Activated CD4-positive, alpha-beta T cell treated with anti-CD3 and anti-CD28 coated beads, Interleukin-2, Interleukin-4, amounts not matched to agents 100 ng/mL and 50 ng/mL, durations not matched to agents 16 hours and 8 hours (primary cell): ENCODE measurements around the gene LAMA3.

Experiments used
- DNase-seq: peaks from one replicate; pipeline ENCODE4 v3.0.0-alpha.2; 2020; ENCODE audit warnings: low spot score

LAMA3 gene

GRCh38 chr18:23879544-23879943, 190.3 kb downstream of the LAMA3 start:
- DNase-seq: no peak

DNA sequence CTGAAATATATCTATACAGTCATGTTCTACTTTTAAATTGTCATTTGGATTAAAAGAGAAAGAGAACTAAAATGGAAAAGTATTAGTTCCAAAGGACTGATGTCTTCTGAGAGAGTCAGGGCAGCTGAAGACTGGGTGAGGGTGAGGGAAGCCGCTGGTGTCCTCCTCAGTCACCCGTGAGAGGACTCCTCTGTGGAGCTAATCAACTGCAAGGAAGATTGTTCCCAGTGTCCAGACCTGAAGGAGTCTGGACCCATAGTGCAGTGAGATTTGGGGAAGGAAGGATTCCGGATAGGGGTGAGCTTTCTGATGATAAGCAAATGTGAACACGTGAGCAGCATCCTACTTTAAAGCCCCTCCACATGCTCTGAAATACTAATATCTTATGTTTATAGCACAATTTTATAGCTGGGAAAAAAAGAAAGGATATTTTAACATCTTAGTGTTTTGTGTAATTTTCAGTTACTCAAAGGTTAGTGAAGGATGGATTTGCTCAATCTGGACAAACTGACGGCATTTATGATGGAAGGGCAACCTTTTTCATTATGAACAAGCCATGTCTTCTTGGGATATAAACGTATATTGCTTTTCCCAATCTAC, 190.8 kb downstream of the LAMA3 start:
- no peak for DNase-seq

DNA sequence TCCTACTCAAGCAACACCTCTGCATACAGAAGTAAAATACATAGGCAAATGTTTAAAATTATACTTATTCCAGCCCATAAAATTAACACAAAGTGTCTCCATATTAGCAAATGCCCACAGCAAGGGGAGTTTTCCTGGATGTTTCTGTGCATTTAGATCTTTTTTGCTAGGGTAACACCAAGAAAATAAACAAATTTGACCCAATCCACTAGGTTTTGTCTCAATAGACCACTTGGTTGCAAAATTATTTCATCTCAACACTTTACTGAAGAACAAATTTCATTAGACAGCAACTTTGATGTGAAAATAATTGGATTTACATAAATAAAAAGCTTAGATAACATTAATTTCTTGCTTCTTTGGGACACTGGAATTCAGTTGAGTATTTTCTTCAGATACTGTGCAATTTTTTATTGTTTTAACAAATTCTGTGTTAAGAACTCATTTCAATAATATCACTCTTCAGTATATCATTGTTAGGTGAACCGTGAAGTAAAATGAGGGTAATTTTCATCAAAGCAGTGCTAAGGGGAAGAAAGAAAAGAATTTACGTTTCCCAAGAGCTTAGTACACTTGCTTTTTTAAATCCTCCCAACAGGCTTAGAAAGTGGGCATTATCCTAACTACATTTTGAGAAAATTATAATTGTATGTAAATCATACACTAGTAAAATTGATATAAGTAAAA, 191.8 kb downstream of the LAMA3 start:
- DNase-seq: no peak

- no peak for DNase-seq
These were observed 192.5 kb downstream of the LAMA3 start for GRCh38 chr18:23881778-23882177.

DNA sequence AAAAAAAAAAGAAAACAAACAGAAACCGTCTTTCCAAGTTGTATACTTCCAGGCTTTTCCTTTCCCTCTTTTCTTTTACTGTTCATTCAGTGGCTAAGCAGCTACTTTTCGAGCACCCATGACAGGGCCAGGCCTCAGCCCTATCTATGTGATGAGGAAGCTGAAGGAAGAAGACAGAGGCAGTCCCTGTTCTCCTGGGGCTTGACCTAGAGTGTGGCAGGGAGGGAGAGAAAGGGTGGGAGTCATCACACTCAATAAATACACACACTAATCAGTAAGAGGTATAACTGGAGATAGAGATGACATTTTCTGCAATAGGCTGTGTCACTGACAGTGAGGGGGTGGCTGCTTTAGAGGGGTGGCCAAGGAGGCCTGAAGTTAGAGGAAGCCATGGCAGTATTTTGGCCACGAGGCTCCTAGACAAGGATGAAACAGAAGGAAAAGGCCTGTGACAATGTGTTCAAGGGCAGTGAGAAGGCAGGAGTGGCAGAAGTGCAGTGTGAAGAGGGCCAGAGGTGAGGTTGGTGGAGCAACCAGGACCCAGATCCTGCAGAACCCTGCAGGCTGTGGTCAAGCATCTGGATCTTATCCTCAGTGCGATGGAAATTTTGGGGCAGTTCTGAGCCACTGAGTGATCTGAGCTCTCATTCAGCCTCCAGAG, 193.5 kb downstream of the LAMA3 start:
- DNase-seq: no peak

DNA sequence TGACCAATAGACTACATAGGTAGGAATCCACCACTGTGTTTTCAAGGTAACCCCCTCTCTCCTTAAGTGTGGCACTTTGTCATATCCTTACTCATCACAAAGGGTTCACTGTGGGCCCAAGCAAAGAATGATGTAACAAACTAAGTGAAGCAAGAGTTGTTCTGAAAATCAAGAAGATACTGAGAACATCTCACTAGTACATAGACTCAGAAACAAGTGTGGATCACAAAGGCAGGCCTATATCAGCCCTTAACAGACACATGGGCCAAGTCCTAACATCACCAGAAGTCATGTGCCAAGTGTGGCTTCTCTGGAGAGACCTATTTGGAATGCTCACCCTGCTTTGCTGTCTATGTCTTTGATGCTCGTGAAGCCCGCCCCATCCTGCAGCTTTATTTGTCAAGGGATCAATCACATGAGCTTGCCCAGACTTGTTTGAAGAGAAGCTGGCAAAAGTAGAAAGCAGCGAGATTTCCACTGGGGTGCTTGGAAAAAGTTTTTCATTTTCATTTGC, 194.1 kb downstream of the LAMA3 start:
- no peak for DNase-seq

DNA sequence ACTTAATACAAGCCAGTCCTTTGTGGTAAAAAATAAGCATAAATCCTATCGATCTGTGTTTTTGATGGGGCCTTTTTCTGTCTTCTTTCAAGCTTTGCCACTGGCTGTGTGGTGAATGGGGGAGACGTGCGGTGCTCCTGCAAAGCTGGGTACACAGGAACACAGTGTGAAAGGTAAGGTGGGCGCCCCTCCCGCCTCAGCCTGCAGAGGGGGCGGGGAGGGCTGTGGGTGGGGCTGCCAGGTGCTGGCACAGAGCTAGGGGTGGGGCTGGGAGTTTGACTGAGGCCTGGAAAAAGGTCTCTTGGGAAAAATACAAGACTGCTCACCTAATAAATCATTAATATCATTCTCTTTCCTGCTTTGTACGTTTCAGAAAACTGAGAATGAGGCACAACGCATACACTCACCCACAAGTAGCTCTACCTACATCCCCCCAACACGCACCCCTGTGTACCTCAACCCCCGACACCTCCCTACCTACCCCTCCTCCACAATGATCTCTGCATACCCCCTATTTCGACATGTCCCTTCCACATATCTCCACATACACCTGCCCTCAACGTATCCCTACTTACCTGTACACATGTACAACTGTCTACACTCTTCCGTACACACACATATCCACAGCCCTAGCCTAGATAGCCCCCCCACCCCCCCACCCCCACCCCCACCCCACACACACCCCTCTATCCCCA, 195.6 kb downstream of the LAMA3 start:
- no peak for DNase-seq

- DNase-seq: peak; percentile 33
These were observed 196.5 kb downstream of the LAMA3 start for GRCh38 chr18:23885750-23886149.

GRCh38 chr18:23887035-23887434, 197.8 kb downstream of the LAMA3 start:
- no peak for DNase-seq

DNA sequence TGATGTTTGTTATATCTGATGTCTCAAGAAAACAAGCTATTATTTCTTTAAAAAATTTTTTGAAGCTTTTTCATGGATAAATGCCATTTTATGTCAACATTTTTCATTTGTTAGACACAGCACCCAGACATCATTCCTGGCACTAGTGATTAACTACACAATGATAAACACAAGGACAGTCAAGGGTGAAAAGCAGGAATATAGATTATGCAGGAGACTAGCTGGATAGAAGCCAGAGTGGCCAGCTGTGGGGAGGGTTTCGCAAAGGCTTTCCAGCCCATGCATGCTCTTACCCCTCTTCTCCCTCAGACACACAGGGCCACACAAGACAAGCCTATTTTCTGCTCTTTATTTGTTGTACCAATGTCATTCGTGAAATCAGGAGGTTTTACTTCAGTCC, 198.2 kb downstream of the LAMA3 start:
- DNase-seq: no peak

GRCh38 chr18:23888881-23889280, 199.6 kb downstream of the LAMA3 start:
- DNase-seq: no peak

DNA sequence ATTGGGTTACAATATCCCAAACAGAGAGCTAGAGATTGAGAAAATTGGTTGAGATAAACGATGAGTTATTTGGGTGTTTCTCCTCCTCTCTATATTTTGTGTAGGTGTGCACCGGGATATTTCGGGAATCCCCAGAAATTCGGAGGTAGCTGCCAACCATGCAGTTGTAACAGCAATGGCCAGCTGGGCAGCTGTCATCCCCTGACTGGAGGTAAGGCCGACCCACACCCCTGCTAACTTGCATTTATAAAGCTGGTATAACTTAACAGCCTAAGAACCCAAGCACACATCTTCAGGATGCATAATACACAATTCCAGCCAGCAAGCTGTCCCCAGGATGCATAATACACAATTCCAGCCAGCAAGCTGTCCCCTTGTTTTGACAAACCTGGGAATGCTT, 200.7 kb downstream of the LAMA3 start:
- no peak for DNase-seq

DNA sequence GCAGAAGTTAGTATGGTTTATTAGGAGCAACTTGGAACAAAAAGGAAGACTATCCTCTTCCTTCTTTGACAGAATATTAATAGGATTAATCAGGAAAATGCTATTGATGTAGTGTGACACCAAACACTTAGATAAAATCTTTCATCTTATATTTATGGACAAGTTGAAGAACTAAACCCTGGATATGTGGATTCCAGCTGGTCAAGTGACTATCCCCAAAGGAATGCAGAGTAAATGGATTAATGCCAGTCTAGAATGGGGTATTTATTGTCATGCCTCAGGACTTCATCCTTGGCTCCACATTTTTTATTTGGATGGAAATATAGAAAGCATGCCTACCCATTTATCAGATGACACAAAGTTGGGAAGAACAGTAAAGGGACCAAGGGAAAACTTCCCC, 201.3 kb downstream of the LAMA3 start:
- no peak for DNase-seq

GRCh38 chr18:23893653-23894052, 204.4 kb downstream of the LAMA3 start:
- DNase-seq: no peak

- DNase-seq: no peak
These were observed 205.5 kb downstream of the LAMA3 start for GRCh38 chr18:23894661-23895175.

GRCh38 chr18:23897291-23897690, 208.0 kb downstream of the LAMA3 start:
- no peak for DNase-seq

DNA sequence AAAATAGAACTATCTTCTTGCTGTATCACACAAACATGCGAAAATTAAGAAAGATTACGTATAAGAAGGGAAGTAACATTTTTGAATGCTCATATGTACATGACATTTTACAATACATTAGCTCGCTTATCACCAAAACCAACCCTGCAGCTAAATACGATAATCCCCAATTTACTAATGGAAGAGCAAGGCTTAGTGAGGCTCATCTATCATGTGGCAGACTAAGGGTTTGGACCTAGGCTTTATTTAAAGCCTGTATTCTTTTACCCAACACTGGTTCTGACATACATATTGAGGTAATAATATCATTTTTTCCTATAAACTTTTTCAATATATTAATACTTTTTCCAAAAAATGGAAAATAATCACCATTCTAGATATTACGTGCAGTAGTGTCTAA, 208.5 kb downstream of the LAMA3 start:
- no peak for DNase-seq

GRCh38 chr18:23900994-23901393, 211.7 kb downstream of the LAMA3 start:
- DNase-seq: no peak

GRCh38 chr18:23902396-23902795, 213.1 kb downstream of the LAMA3 start:
- DNase-seq: no peak

DNA sequence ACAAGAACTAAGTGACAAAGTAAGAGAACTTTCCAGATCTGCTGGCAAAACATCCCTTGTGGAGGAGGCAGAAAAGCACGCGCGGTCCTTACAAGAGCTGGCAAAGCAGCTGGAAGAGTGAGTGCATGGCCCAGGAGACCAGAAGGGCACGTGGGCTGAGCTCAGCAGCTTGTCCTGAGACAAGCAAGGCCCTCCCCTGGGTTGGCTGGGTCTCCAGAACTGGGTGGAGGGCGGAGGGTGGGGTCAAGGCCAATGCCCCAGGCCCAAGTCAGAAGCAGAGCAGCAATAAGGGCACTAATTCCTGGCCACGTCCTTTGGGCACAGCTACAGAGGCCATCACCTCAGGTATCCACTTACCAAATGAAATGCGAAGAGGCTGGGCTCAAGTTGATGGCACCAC, 214.7 kb downstream of the LAMA3 start:
- DNase-seq: no peak

- no peak for DNase-seq
These were observed 217.4 kb downstream of the LAMA3 start for GRCh38 chr18:23906658-23907057.

DNA sequence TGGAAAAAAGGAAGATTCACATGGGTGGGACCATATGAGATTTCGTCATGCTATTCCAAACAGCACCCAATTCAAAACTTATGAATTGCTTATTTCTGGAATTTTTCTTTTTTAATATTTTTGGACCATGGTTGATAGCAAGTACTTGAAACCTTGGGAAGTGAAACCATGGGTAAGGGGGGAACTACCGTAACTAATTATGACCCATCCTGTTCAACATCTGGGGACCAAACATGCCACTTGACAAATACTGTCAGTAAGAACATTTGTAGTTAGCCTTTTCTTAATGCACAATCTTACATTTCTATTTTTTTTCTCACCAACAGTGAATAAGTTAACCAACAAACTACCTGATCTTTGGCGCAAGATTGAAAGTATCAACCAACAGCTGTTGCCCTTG, 219.6 kb downstream of the LAMA3 start:
- DNase-seq: no peak

DNA sequence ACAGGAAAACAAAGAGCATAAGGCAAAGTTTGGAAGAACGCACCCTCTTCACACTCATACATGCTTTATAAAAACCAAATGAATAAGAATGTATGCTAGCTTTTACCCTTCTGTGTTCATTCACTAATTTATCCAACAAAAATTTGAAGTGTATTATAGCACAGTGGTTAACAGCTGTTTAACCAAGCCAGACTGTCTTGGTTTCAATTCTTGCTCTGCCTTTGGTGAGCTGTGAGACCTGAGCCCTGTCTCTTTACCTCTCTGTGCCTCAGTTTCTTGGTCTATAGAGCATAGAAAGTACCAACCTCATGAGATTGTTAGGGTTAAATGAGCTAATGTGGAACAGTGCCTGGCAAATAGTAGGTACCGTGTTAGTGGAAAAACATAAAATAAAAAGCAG, 220.8 kb downstream of the LAMA3 start:
- DNase-seq: no peak
